Iris pigment epithelial cell (primary cell): ENCODE data around the gene S100A10.

Experiments
- DNase-seq: peaks from one replicate; pipeline ENCODE4 v3.0.0-alpha.2; 2011; ENCODE audit warnings: low read depth

S100A10 gene

GRCh38 chr1:151961833-151962232 lies 31.8 kb downstream of the S100A10 start:
- DNase-seq, result no peak

- DNase-seq, result no peak
Measured at GRCh38 chr1:151960780-151961513, 32.7 kb downstream of the S100A10 start.

- no peak for DNase-seq
Measured at GRCh38 chr1:151958959-151959358, 34.7 kb downstream of the S100A10 start.

GRCh38 chr1:151956957-151957497 lies 36.6 kb downstream of the S100A10 start:
- no peak for DNase-seq

- DNase-seq, result no peak
Measured at GRCh38 chr1:151953409-151954094, 40.1 kb downstream of the S100A10 start.

- no peak for DNase-seq
Measured at GRCh38 chr1:151952811-151953210, 40.8 kb downstream of the S100A10 start.

GRCh38 chr1:151949371-151950193 lies 44.1 kb downstream of the S100A10 start:
- DNase-seq, result no peak

GRCh38 chr1:151948506-151948905 lies 45.2 kb downstream of the S100A10 start:
- no peak for DNase-seq

GRCh38 chr1:151947140-151947539 lies 46.5 kb downstream of the S100A10 start:
- no peak for DNase-seq

GRCh38 chr1:151945725-151946722 lies 47.6 kb downstream of the S100A10 start:
- peak; percentile 93 for DNase-seq

GRCh38 chr1:151944857-151945575 lies 48.6 kb downstream of the S100A10 start:
- no peak for DNase-seq

GRCh38 chr1:151944126-151944856 lies 49.4 kb downstream of the S100A10 start:
- peak; percentile 29 for DNase-seq

GRCh38 chr1:151943591-151943990 lies 50.1 kb downstream of the S100A10 start:
- no peak for DNase-seq

- DNase-seq, result peak; percentile 56
Measured at GRCh38 chr1:151942882-151943281, 50.8 kb downstream of the S100A10 start.

- DNase-seq, result no peak
Measured at GRCh38 chr1:151940541-151940940, 53.1 kb downstream of the S100A10 start.

GRCh38 chr1:151939779-151940178 lies 53.9 kb downstream of the S100A10 start:
- DNase-seq, result no peak

GRCh38 chr1:151939141-151939540 lies 54.5 kb downstream of the S100A10 start:
- no peak for DNase-seq

GRCh38 chr1:151936653-151937052 lies 57.0 kb downstream of the S100A10 start:
- no peak for DNase-seq

- no peak for DNase-seq
Measured at GRCh38 chr1:151935894-151936602, 57.6 kb downstream of the S100A10 start.
